ENCODE results near the gene SLIT1. TPM values are rescaled to one million over a fixed set of nuclear protein-coding genes. Genes with fewer than 3 reads are reported as not detected.
"Not testable (repeated sequence)": the region's sequence is repeated elsewhere in the genome, so short reads cannot be mapped to it uniquely, and the experiment has no call there.

SLIT1 gene
- total RNA-seq, 1 donor from 2014 or later, result 25.5 TPM

- Mint-ChIP-seq H3K9me3 (ENCODE audit: low read depth) (no peaks in the 10 kb centered on the region), H3K27ac (no peak overlapping the region), H3K4me3 (ENCODE audit: low read depth) (no peak overlapping the region), H3K27me3 (peaks cover 32% of the 10 kb centered on the region), H3K4me1 (ENCODE audit: low read depth) (no peaks in the 10 kb centered on the region), H3K36me3 (ENCODE audit: insufficient read depth) (peaks cover 6% of the 10 kb centered on the region)
- no peak for DNase-seq (ENCODE audit: low spot score, unreplicated experiment)
- TF ChIP-seq CTCF (IDR thresholded peaks at IDR 0.05; ENCODE audit: unreplicated experiment), result no peak
Observed at GRCh38 chr10:97089209-97089870, 96.4 kb downstream of the SLIT1 start.

- DNase-seq (ENCODE audit: low spot score, unreplicated experiment), result no peak
Observed at GRCh38 chr10:97087296-97087695, 98.5 kb downstream of the SLIT1 start.

DNA sequence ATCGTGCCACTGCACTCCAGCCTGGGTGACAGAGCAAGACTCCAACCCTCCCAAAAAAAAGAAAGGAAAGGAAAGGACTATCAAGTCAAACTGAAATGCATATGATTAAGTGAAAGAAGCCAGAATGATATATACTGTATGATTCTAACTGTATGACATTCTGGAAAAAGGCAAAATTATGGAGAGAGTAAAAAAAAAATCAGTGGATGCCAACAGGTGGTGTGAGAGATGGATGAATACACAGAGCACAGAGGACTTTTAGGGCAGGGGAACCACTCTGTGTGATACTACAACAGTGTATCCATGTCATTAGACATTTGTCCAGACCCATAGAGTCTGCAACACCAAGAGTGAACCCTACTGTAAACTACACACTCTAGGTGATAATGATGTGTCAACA is 99.2 kb downstream of the SLIT1 start:
- Mint-ChIP-seq H3K27ac (no peak overlapping the region), H3K27me3 (peaks cover 29% of the 10 kb centered on the region), H3K9me3 (ENCODE audit: low read depth) (no peaks in the 10 kb centered on the region), H3K36me3 (ENCODE audit: insufficient read depth) (peaks cover 6% of the 10 kb centered on the region), H3K4me3 (ENCODE audit: low read depth) (no peak overlapping the region), H3K4me1 (ENCODE audit: low read depth) (no peaks in the 10 kb centered on the region)
- no peak for TF ChIP-seq CTCF (IDR thresholded peaks at IDR 0.05; ENCODE audit: unreplicated experiment)
- DNase-seq (ENCODE audit: low spot score, unreplicated experiment), result no peak

More at GRCh38 chr10:97087296-97087695, 98.5 kb downstream of the SLIT1 start:
- H3K36me3 Mint-ChIP-seq (ENCODE audit: insufficient read depth), result peaks cover 6% of the 10 kb centered on the region
- TF ChIP-seq CTCF (IDR thresholded peaks at IDR 0.05; ENCODE audit: unreplicated experiment), result no peak
- no peak overlapping the region for H3K4me3 Mint-ChIP-seq (ENCODE audit: low read depth)
- no peak overlapping the region for H3K27ac Mint-ChIP-seq
- peaks cover 32% of the 10 kb centered on the region for H3K27me3 Mint-ChIP-seq
- H3K4me1 Mint-ChIP-seq (ENCODE audit: low read depth), result no peaks in the 10 kb centered on the region
- no peaks in the 10 kb centered on the region for H3K9me3 Mint-ChIP-seq (ENCODE audit: low read depth)

- DNase-seq (ENCODE audit: low spot score, unreplicated experiment), result no peak
Observed at GRCh38 chr10:97083228-97083829, 102.4 kb downstream of the SLIT1 start.

GRCh38 chr10:97082575-97082974 is 103.2 kb downstream of the SLIT1 start:
- H3K4me3 Mint-ChIP-seq (ENCODE audit: low read depth); H3K36me3 Mint-ChIP-seq (ENCODE audit: insufficient read depth); H3K27me3 Mint-ChIP-seq; DNase-seq (ENCODE audit: low spot score, unreplicated experiment); H3K4me1 Mint-ChIP-seq (ENCODE audit: low read depth); H3K9me3 Mint-ChIP-seq (ENCODE audit: low read depth); H3K27ac Mint-ChIP-seq: not testable (repeated sequence)

More at GRCh38 chr10:97083228-97083829, 102.4 kb downstream of the SLIT1 start:
- Mint-ChIP-seq H3K27ac (no peak overlapping the region), H3K9me3 (ENCODE audit: low read depth) (no peaks in the 10 kb centered on the region), H3K4me1 (ENCODE audit: low read depth) (no peaks in the 10 kb centered on the region), H3K36me3 (ENCODE audit: insufficient read depth) (no peaks in the 10 kb centered on the region), H3K27me3 (peaks cover 7% of the 10 kb centered on the region), H3K4me3 (ENCODE audit: low read depth) (no peak overlapping the region)
- TF ChIP-seq CTCF (IDR thresholded peaks at IDR 0.05; ENCODE audit: unreplicated experiment), result no peak
